Stimulated activated effector memory CD8-positive, alpha-beta T cell treated with anti-CD3 and anti-CD28 coated beads, Interleukin-12 subunit alpha, Interleukin-12 subunit beta, amount 100 ng/mL, for 72 hours (primary cell): Measurements from ENCODE around the gene BBOX1.
"Not testable (repeated sequence)": the region's sequence is repeated elsewhere in the genome, so short reads cannot be mapped to it uniquely, and the experiment has no call there.

Experiments
- ATAC-seq: fragments of 150-1000 bp; cut with Tn5 transposase; 2 replicates; pipeline ENCODE4 v1.10.0; 2021
- DNase-seq, 2 donors: peaks; one replicate each; pipeline ENCODE4 v3.0.0; 2021 to 2022; ENCODE audit warnings: low spot score in 2 of 2
- H3K27ac Mint-ChIP-seq: one replicate; pipeline ENCODE4 v1.8.0; 2022; ENCODE audit warnings: mild to moderate bottlenecking, mixed read lengths
- H3K36me3 Mint-ChIP-seq: one replicate; pipeline ENCODE4 v1.8.0; 2022; ENCODE audit warnings: mild to moderate bottlenecking, mixed read lengths
- H3K4me1 Mint-ChIP-seq: one replicate; pipeline ENCODE4 v1.8.0; 2022; ENCODE audit warnings: mixed read lengths
- H3K4me3 Mint-ChIP-seq: one replicate; pipeline ENCODE4 v1.8.0; 2022; ENCODE audit warnings: mild to moderate bottlenecking, mixed read lengths
- H3K9me3 Mint-ChIP-seq: one replicate; pipeline ENCODE4 v1.8.0; 2022; ENCODE audit warnings: mixed read lengths

BBOX1 gene

DNA sequence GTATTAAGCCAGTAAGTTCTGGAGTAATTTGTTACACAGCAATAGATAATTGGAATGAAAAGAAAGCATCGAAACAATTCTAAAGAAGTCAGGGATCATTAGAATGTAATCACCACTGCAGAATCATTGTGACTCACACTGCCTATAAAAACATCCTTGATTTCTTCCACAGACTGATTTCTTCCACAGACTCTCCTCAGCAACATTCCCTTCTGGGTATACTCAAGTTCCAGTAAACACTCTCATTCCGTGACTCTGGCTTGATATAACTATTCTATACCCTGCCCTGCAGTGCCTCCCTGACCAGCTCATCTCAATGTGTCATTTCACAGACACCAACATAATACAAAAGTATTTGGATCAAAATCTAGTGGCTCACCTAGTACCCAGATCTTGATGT lies 120.5 kb downstream of the BBOX1 start:
- Mint-ChIP-seq H3K4me1 (no peaks in the 10 kb centered on the region), H3K27ac (no peak overlapping the region), H3K9me3 (peaks cover 3% of the 10 kb centered on the region), H3K4me3 (no peak overlapping the region), H3K36me3 (no peaks in the 10 kb centered on the region)
- no peak for ATAC-seq
- DNase-seq: no peak

DNA sequence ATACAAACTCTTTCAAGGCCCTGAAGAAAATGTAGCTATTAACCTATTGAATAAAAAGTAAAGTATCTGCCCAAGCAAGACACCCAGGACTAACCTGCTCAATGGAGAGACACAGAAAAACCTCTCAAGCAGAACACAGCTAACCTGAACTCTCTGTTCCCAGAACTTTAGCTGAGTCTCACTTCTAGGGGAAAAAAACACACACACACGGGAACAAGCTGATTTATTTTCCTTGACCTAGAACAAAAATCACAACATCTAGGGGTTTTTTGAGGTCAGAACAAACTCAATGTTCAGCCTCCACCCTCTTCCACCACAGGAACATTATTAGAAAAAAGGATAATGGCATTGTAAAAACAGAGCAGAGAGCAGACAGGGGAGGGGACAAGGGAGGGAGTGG lies 121.6 kb downstream of the BBOX1 start:
- no peaks in the 10 kb centered on the region for H3K36me3 Mint-ChIP-seq
- H3K9me3 Mint-ChIP-seq: peaks cover 3% of the 10 kb centered on the region
- no peaks in the 10 kb centered on the region for H3K4me1 Mint-ChIP-seq
- no peak for ATAC-seq
- no peak overlapping the region for H3K4me3 Mint-ChIP-seq
- no peak for DNase-seq
- H3K27ac Mint-ChIP-seq: no peak overlapping the region

DNA sequence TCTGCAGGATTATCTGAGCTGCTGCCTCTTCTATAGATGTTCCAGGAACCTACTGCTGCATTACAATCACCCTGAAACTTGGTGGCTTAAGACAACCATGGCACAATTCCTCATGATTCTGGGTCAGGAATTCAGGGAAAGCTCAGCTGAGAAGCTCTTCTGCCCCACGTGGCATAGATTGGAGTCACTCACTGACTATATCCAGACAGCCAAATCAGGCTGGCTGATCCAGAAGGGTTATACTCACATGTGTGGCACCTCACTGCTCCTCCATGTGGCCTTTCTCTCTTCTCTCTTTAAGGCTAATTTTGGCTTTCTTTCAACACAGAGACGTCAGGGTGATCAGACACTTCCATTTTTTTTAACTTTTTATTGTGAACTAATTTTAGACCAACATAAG lies 125.5 kb downstream of the BBOX1 start:
- no peak overlapping the region for H3K27ac Mint-ChIP-seq
- H3K4me1 Mint-ChIP-seq: no peaks in the 10 kb centered on the region

DNA sequence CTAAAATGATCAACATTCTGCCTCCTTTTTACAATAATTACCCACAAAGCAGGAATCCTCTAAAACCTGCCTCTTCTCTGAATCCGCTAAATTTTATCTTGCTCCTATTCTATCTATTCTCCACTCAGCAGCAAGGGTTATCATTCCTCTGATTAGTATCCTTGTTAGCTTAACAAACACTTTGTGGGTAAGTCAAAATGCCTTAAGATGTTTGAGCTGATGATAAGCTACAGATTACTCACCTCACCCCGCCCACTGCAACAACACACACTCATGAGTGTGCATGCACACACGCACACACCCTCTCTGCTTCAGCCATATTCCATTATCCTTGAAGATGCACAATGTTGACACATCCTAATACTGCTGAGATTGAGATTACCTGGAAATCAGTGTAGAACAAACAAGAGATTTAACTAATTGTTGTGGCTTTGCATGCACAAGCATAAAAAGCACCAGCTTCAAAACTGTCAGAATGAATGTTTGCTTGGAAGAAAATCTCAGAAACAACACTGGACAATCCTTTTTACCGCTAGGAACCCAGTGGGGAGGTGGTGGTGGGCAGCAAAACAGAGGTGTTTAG lies 130.9 kb downstream of the BBOX1 start:
- no peak overlapping the region for H3K27ac Mint-ChIP-seq
- H3K36me3 Mint-ChIP-seq: no peaks in the 10 kb centered on the region
- H3K9me3 Mint-ChIP-seq: no peaks in the 10 kb centered on the region
- no peak for ATAC-seq
- no peaks in the 10 kb centered on the region for H3K4me1 Mint-ChIP-seq
- no peak for DNase-seq
- H3K4me3 Mint-ChIP-seq: no peak overlapping the region

More for the DNA sequence above, 125.5 kb downstream of the BBOX1 start:
- ATAC-seq (no peak), DNase-seq (no peak)
- Mint-ChIP-seq H3K4me3 (no peak overlapping the region), H3K9me3 (no peaks in the 10 kb centered on the region), H3K36me3 (no peaks in the 10 kb centered on the region)

DNA sequence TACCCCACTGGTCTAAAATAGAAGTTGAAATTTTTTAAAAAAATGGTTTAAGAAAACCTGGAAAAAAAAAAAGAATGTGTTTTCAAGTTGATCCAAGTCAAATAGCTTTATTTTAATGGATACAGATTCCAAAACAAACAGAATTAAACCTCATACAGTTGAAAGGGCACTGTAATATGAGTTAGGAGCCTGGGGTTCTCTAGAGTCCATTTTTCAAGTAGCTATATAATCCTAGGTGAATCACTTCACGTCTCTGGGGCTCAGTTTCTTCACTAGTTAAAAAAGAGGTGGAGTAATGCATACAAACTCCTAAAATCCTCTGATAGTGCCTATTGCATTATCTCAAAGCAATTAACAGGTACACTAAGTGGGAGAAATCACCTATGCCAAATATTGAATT lies 132.9 kb downstream of the BBOX1 start:
- Mint-ChIP-seq H3K4me3 (no peak overlapping the region), H3K9me3 (no peaks in the 10 kb centered on the region), H3K4me1 (no peaks in the 10 kb centered on the region), H3K27ac (no peak overlapping the region), H3K36me3 (no peaks in the 10 kb centered on the region)
- DNase-seq (no peak), ATAC-seq (no peak)

DNA sequence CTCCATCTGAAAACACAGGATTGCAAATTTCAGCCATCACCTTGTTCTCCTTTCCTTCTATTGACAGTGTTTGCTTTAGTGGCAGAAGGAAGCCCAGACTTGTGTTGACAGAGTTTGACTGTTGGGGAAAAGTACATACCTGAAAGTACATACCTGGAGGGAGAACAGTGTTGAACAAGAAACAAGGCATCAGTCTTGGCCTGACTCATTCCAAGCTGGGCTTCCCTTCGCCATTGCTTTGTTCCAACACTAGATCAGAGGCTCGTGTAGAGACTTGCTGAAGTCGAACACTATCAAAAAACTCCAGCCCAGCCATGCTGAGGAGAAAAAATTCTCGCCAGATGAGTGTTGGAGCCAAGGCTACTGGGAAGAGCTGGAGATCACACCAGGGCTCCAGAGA lies 133.4 kb downstream of the BBOX1 start:
- no peaks in the 10 kb centered on the region for H3K4me1 Mint-ChIP-seq
- H3K27ac Mint-ChIP-seq: no peak overlapping the region
- no peak overlapping the region for H3K4me3 Mint-ChIP-seq
- ATAC-seq: no peak
- no peaks in the 10 kb centered on the region for H3K36me3 Mint-ChIP-seq
- H3K9me3 Mint-ChIP-seq: no peaks in the 10 kb centered on the region
- DNase-seq: no peak

DNA sequence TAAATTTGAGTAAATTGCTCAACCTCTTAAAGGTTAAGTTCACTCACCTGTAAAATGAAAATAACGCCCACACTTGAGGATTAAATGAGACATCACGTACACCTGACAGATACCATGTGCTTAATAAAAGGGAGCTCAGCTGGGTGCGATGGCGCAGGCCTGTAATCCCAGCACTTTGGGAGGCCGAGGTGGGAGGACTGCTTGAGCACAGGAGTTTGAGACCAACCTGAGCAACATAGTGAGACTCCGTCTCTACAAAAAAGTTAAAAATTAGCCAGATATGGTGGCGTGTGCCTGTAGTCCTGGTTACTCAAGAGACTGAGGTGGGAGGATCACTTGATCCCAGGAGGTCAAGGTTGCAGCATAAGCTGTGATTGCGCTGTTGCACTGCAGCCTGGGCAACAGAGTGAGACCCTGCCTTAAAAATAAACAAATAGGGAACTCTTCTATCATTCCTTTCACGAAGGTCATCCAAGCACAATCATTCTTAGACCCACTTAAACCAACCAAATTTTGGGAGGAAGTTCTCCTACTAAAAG lies 134.1 kb downstream of the BBOX1 start:
- ATAC-seq: no peak
- no peaks in the 10 kb centered on the region for H3K9me3 Mint-ChIP-seq
- no peaks in the 10 kb centered on the region for H3K36me3 Mint-ChIP-seq
- no peak overlapping the region for H3K27ac Mint-ChIP-seq
- no peaks in the 10 kb centered on the region for H3K4me1 Mint-ChIP-seq
- H3K4me3 Mint-ChIP-seq: no peak overlapping the region
- no peak for DNase-seq

DNA sequence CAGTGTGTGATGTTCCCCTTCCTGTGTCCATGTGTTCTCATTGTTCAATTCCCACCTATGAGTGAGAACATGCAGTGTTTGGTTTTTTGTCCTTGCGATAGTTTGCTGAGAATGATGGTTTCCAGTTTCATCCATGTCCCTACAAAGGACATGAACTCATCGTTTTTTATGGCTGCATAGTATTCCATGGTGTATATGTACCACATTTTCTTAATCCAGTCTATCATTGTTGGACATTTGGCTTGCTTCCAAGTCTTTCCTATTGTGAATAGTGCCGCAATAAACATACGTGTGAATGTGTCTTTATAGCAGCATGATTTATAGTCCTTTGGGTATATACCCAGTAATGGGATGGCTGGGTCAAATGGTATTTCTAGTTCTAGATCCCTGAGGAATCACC lies 134.9 kb downstream of the BBOX1 start:
- not testable (repeated sequence) for DNase-seq, H3K9me3 Mint-ChIP-seq, H3K36me3 Mint-ChIP-seq, H3K4me1 Mint-ChIP-seq, H3K4me3 Mint-ChIP-seq, ATAC-seq, H3K27ac Mint-ChIP-seq
